Choroid plexus epithelial cell (primary cell): Measurements from ENCODE around the gene TGFBRAP1.

Source experiments
- DNase-seq: peaks from one replicate; pipeline ENCODE4 v3.0.0-alpha.2; 2010; ENCODE audit warnings: low read depth
- H3K4me3 ChIP-seq: 2 replicates; pipeline ENCODE4 v1.5.1; 2011; ENCODE audit warnings: low read depth, mild to moderate bottlenecking, control low read depth, low read length, moderate library complexity
- TF ChIP-seq, protein P1 (sequence below): conservative IDR thresholded peaks from 2 replicates; pipeline ENCODE4 v1.5.1; 2011; ENCODE audit warnings: low read depth, mild to moderate bottlenecking, control low read depth, inconsistent platforms, low read length, moderate library complexity

TGFBRAP1 gene

DNA sequence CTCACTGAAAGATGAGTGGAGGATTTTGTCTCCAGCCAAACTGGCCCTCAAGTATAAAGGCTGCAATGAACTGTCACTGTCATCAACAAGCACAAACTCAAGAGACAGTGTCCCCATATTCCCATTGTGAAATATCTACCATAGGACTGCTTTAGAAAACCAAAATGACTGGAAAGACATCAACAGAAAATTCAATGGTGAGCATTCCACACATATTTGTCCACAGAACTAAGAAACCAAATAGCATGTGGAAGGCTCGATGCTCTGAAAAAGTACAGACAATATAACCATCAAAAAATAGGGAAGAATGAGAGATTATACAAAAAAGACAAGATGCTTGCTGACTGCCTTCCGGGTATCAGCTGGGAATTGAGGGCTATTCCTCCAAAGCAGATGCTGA lies 37.6 kb downstream of the TGFBRAP1 start:
- TF ChIP-seq, protein P1, sequence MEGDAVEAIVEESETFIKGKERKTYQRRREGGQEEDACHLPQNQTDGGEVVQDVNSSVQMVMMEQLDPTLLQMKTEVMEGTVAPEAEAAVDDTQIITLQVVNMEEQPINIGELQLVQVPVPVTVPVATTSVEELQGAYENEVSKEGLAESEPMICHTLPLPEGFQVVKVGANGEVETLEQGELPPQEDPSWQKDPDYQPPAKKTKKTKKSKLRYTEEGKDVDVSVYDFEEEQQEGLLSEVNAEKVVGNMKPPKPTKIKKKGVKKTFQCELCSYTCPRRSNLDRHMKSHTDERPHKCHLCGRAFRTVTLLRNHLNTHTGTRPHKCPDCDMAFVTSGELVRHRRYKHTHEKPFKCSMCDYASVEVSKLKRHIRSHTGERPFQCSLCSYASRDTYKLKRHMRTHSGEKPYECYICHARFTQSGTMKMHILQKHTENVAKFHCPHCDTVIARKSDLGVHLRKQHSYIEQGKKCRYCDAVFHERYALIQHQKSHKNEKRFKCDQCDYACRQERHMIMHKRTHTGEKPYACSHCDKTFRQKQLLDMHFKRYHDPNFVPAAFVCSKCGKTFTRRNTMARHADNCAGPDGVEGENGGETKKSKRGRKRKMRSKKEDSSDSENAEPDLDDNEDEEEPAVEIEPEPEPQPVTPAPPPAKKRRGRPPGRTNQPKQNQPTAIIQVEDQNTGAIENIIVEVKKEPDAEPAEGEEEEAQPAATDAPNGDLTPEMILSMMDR: no peak
- DNase-seq: peak; percentile 30
- no peak overlapping the region for H3K4me3 ChIP-seq

DNA sequence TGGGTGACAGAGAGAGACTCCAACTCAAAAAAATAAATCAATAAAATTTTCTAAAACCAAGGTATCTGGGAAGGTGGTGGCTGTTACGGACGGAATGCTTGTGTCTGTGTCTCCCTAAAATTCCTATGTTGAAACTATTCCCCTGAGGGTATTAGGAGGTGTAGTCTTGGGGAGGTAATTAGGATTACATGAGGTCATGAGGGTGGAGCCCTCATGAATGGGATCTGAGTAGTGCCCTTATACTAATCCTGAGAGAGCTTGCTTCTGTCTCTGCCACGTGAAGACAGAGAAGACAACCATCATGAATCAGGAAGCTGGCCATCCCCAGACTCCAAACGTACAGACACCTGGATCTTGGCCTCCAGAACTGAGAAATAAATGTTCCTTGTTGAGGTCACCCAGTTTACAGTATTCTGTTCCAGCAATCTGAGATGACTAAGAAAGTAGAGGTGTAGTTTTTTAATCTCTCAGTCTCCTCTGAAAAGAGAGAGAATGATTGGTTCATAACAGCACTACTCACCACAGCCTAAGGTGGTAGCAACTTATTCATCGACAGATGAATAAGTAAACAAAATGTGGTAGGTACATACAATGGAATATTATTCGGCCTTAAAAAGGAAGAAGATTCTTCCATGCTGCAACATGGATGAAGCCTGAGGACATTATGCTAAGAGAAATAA lies 38.4 kb downstream of the TGFBRAP1 start:
- no peak overlapping the region for H3K4me3 ChIP-seq
- TF ChIP-seq, protein P1: no peak
- DNase-seq: no peak

DNA sequence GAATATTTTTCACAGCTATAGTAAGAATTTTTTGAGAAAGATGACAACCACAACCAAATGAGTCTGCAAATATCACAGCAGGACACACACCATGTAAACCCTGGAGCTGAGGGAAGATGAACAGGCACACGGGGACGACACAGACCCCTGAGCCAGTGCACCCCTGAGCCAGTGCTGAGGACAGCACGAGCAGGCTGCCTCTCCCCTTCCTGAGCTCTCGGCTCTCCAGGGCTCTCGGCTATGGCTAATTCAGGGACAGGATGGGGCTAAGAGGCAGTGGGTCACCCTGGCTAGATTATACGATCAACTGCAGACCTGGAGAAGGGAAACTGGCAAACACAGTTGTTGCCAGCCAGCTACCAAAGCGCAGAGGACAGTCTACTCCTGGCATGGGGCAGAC lies 41.4 kb downstream of the TGFBRAP1 start:
- no peak overlapping the region for H3K4me3 ChIP-seq
- TF ChIP-seq, protein P1: no peak
- no peak for DNase-seq

DNA sequence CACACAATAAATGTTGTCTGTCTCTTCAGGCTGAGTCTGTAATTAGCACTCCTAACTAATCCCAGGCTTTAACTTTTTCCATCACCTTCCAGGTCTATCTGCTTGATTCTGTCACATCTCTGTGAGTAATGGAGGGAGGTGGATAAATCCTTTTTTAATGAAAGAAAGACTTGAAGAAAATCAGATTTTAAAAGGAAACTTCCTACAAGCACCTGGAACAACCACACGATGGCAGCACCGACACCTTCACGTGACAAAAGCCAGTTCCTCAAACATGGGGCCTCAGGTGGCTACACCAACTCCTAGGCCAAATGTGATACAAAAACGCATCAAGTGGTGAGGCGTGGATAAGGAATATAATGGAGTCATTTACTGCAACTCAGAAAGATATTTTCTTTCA lies 41.8 kb downstream of the TGFBRAP1 start:
- H3K4me3 ChIP-seq: no peak overlapping the region
- TF ChIP-seq, protein P1: peak; percentile 74
- DNase-seq: peak; percentile 73

DNA sequence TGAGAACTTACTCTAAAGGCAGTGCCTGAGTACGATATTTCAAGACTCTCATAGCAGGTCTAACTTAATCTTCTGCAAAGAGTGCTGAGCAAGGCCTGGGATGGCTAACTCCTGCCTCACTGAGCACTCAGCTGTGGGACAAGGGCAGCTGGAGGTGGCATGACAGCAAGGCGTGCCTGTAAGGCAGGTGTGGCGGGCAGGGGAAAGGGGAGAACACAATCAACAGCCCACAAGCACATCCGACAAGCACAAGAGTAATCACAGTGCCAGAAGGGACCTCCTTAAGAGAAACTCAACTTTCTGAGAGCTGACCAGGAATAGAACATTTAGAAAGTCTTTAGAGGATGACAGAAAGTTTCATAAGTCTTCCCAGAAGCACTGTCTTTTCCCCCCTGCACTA lies 46.0 kb downstream of the TGFBRAP1 start:
- DNase-seq: no peak
- TF ChIP-seq, protein P1: no peak
- H3K4me3 ChIP-seq: no peak overlapping the region

DNA sequence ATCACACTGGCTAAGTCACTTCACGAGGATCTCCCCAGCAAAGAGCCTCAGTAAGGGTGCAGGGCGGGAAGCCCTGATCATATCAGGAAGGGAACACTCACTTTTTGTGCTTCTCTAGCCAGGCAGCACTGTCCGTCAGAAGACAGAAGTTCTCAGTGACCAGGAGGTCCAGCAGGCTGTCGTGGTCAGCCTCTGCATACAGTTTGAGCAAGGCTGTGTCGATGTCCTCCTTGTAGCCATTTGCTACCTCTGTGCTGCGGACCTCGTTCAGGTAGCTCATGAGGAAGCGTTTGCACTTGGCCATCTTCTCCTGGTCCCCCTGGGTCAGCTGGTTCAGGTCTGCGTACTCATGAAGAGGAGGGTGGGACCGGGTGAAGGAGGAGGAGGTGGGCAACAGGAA lies 49.3 kb downstream of the TGFBRAP1 start:
- no peak overlapping the region for H3K4me3 ChIP-seq
- no peak for DNase-seq
- TF ChIP-seq, protein P1: no peak

DNA sequence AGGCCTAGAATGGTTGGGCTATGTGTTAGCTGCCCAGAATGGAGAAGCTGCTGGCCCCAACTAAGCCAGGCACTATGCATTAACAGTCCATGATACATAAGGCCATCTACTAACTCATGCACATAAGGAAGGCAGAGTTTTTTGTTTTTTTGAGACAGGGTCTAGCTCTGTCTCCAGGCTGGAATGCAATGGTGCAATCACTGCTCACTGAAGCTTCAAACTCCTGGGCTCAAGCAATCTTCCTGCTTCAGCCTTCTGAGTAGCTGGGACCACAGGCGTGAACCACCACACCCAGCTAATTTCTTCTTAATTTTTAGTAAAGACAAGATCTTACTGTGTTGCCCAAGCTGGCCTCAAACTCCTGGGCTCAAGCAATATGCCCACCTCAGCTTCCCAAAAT lies 50.4 kb downstream of the TGFBRAP1 start:
- H3K4me3 ChIP-seq: no peak overlapping the region
- TF ChIP-seq, protein P1: no peak
- DNase-seq: no peak
